Right lobe of liver (tissue), 6 donors: ENCODE data around the gene RSBN1. TPM values are rescaled to one million over a fixed set of nuclear protein-coding genes. Genes with fewer than 3 reads are reported as not detected.

ENCODE experiments used
- ATAC-seq, 4 donors: fragments of 200-7000 bp; cut with Tn5 transposase; one replicate each; pipeline ENCODE4 v1.9.1; 2020; ENCODE audit warnings: mild to moderate bottlenecking in 4 of 4, moderate library complexity in 4 of 4
- DNase-seq, 3 donors: peaks; one replicate each; pipeline ENCODE4 v3.0.0-alpha.2; 2020
- H3K27ac ChIP-seq, 3 donors: fragments of 200-600 bp; one replicate each; pipeline ENCODE4 v1.8.0; 2022
- H3K27me3 ChIP-seq, 2 donors: fragments of 200-600 bp; one replicate each; pipeline ENCODE4 v1.8.0; 2022
- H3K36me3 ChIP-seq, 4 donors: fragments of 200-600 bp; sonication (generic) in 1 of 4; one replicate each; pipeline versions ENCODE4 v1.5.1 to v1.8.0; 2017 to 2022; ENCODE audit warnings: control low read depth in 1 of 4
- H3K4me1 ChIP-seq, 4 donors: fragments of 200-600 bp; sonication (generic) in 1 of 4; one replicate each; pipeline versions ENCODE4 v1.5.1 to v1.8.0; 2017 to 2022; ENCODE audit warnings: control low read depth in 1 of 4
- H3K4me3 ChIP-seq, 3 donors: fragments of 200-600 bp; one replicate each; pipeline ENCODE4 v1.8.0; 2022
- H3K9me3 ChIP-seq, 4 donors: fragments of 200-600 bp; sonication (generic) in 1 of 4; one replicate each; pipeline versions ENCODE4 v1.5.1 to v1.8.0; 2017 to 2022; ENCODE audit warnings: control low read depth in 1 of 4
- CTCF ChIP-seq, 4 donors: fragments of 200-600 bp in 3 of 4; fragments of 450-650 bp in 1 of 4; IDR thresholded peaks; one replicate each; pipeline versions ENCODE4 v1.5.1 to v1.8.0; 2016 to 2022; ENCODE audit warnings: antibody characterized with exemption in 4 of 4, mild to moderate bottlenecking in 2 of 4
- POLR2A ChIP-seq: fragments of 450-650 bp; IDR thresholded peaks from one replicate; pipeline ENCODE4 v1.6.1; 2017; ENCODE audit warnings: antibody characterized with exemption, mild to moderate bottlenecking
- WGBS: methylation state at CpG from one replicate; pipeline ENCODE4 v1.1.6; 2018; ENCODE audit warnings: low coverage, low lambda C conversion rate; ENCODE audit not compliant: insufficient coverage; ENCODE audit errors: missing lambda C conversion rate; 5-methylcytosine and 5-hydroxymethylcytosine counted together
- intact Hi-C, 2 donors: fragments of 100-400 bp; cut with DNase I; formaldehyde crosslinking; loops; one replicate each; pipeline versions ENCODE4 v1.11.2 to v1.14.1; 2022
- total RNA-seq, 6 experiments: library from RNA; depleted of rRNA in 2 of 6; stranded (reverse); fragments of >200 nt in 2 of 6; fragmentation: NEBNext Ultra II Directional in 3 of 6; extraction: Animal tissue kit (Norgen Biotek cat#: 25700) in 3 of 6; gene quantifications; one replicate each; pipeline versions ENCODE4 v1.1.0 to v1.2.4, GENCODE V29; 2016 to 2023
- donor health status: DM: no; HTN: yes; CAD: no.
- donor health status: DM: no; HTN: no; CAD: no.
- donor health status: DM: no; HTN: no; CAD: no.
- donor health status: DM: no; HTN: yes; CAD: no.
- donor health status: DM: no; HTN: yes; CAD: no.

RSBN1 gene
- total RNA-seq, 6 experiments from 2014 or later = 4.1 to 5.9 (median 5.0) TPM

- no peaks in the 10 kb centered on the region for H3K9me3 ChIP-seq
- intact Hi-C loops = no loop called here
- H3K36me3 ChIP-seq = peaks cover 0 to 26% (median 0%) of the 10 kb centered on the region in 4 donors
- H3K4me3 ChIP-seq = no peak overlapping the region
- ATAC-seq = no peak
- no peaks in the 10 kb centered on the region for H3K27me3 ChIP-seq
- no peak overlapping the region for H3K27ac ChIP-seq
- no peak for DNase-seq
- H3K4me1 ChIP-seq = no peaks in the 10 kb centered on the region
- no peak for TF ChIP-seq POLR2A
- no peak for TF ChIP-seq CTCF (IDR thresholded peaks at IDR 0.05)
- 100% methylated on average over 2 of the region's 2 CpGs for WGBS
Measured at GRCh38 chr1:113765306-113766230, 46.7 kb downstream of the RSBN1 start.

- intact Hi-C loops = no loop called here
- no peaks in the 10 kb centered on the region for H3K27me3 ChIP-seq
- no peak overlapping the region for H3K4me3 ChIP-seq
- DNase-seq (no peak), ATAC-seq (no peak)
- no peak for TF ChIP-seq POLR2A
- no peak for TF ChIP-seq CTCF (IDR thresholded peaks at IDR 0.05)
- H3K9me3 ChIP-seq = no peaks in the 10 kb centered on the region
- H3K4me1 ChIP-seq = no peaks in the 10 kb centered on the region
- H3K36me3 ChIP-seq = peaks cover 0 to 26% (median 0%) of the 10 kb centered on the region in 4 donors
- H3K27ac ChIP-seq = no peak overlapping the region
- 96% methylated on average over 2 of the region's 2 CpGs for WGBS
Measured at GRCh38 chr1:113763661-113764060, 48.6 kb downstream of the RSBN1 start.

- DNase-seq (no peak), ATAC-seq (no peak)
- Histone ChIP-seq H3K9me3 (no peaks in the 10 kb centered on the region), H3K4me3 (no peak overlapping the region), H3K27me3 (no peaks in the 10 kb centered on the region), H3K27ac (no peak overlapping the region), H3K36me3 (peaks cover 0 to 13% (median 0%) of the 10 kb centered on the region in 4 donors), H3K4me1 (peaks cover 0 to 5% (median 0%) of the 10 kb centered on the region in 4 donors)
- WGBS = 86% methylated on average over 3 of the region's 3 CpGs
- intact Hi-C loops = no loop called here
- TF ChIP-seq POLR2A = no peak
- no peak for TF ChIP-seq CTCF (IDR thresholded peaks at IDR 0.05)
Measured at GRCh38 chr1:113761937-113762336, 50.3 kb downstream of the RSBN1 start.

- TF ChIP-seq CTCF (IDR thresholded peaks at IDR 0.05) = no peak
- TF ChIP-seq POLR2A = no peak
- H3K27ac ChIP-seq = peak overlapping the region; percentile 79 to 96 (median 96)
- H3K27me3 ChIP-seq = no peaks in the 10 kb centered on the region
- H3K4me1 ChIP-seq = peaks cover 0 to 11% (median 0%) of the 10 kb centered on the region in 4 donors
- ATAC-seq = no peak
- no peak for DNase-seq
- H3K36me3 ChIP-seq = peaks cover 0 to 6% (median 0%) of the 10 kb centered on the region in 4 donors
- peak overlapping the region; percentile 76 to 94 (median 85) for H3K4me3 ChIP-seq
- WGBS = 73% methylated on average over 19 of the region's 23 CpGs
- no peaks in the 10 kb centered on the region for H3K9me3 ChIP-seq
- intact Hi-C loops = no loop called here
Measured at GRCh38 chr1:113760102-113761080, 51.9 kb downstream of the RSBN1 start.
